Endometrium (tissue), 2 donors: ENCODE data around the gene TCHP.

Experiments
- FAIRE-seq: peaks from 2 replicates; lab custom pipeline; 2012; peaks lifted over from hg19 to GRCh38; lab: Jason Lieb, UNC
- donor health status: control.
- donor health status: control.

Gene TCHP

DNA sequence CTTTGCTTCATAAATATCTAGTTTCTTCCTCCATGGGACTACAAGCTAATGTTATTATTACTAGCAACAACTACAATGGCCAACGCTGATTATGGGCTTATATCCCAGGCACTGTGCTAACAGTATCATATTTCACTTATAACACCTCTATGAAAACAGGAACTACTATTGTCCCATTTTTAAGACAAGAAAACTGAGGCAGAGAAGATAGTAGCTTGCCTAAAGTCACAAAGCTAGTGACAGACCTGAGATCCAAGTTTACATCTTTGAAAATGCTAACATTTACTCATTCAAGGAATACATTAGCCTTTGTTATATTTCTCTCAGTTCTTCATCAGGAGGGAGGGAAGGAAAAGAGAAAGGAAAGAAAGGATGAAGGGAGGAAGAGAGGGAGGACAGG lies 63.3 kb downstream of the TCHP start:
- FAIRE-seq: no peak

DNA sequence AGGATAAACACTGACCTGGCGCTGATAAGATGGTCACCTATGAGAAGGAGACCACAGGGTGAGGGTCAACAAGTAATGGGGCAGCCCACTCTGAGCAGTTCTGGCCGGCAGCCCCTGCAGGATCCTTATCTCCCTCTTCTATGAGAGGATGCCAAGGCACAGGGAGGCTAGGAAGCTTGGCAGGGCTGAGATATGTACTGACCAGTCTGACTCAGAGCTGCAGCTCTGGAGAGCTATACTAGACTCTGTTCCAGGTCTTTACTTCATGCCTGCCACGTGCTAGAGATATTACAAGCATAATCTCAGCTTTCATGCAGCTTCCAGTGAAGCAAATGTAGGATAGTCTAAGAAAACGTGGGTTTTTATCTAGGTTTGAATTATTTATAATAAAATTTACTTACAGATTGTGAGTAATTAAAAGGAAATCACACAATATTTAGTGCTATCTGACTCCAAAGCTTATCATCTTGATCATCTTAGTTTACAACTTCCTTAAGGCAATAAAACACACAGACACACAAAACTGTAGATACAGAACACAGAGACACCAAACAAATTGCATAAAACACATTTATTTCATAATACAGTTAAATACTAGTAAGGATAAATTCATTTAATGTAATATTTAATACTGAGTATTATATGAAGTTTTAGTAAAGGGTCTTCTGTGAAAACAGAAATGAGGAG lies 63.8 kb downstream of the TCHP start:
- FAIRE-seq: no peak

DNA sequence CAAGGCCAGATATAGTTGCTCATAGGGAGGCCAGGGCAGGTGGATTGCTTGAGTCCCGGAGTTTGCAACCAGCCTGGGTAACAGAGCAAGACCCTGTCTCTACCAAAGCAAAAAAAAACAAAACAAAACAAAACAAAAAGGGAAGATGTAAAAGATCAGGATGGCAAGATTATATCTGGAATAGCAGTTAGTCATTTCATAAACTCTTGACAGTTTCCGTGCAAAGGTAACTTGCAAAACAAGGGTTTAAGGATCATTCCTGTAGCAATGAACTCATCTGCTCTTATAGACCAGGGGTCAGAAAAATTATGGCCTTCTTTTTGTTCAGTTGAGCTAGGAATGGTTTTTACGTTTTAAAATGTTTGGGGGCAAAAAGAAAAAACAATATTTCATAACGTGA lies 66.5 kb downstream of the TCHP start:
- FAIRE-seq: no peak

DNA sequence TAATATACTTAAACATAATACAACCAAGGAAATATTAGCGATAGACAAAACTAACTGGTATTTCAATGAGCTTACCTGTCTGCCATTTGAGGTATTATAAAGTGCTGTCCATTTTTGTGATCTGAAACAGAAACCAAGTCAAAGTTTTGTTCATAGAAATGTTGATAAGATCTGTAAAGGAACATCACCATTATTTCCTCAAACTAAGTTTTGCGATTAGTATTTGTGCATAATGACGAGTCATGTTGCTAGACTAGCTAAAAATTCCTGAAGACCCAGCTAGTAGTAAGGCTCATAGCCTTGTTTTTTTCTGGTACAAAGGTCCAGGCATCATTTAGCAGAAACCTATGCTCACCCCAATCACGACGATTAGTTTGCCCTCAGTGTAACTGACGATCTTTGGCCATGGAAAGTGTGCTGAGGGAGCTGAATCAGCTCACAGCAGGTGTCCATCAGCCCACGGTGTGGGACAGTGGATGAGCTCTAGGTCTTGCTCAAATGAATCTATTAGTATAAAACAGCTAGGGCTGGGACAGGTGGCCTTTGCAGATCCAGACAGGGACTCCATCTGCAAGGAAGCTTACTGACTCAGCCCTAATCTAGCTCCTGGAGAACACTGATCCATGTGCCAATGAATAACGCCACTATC lies 67.4 kb downstream of the TCHP start:
- no peak for FAIRE-seq
